ENCODE data around the gene LEAP2. TPM values are rescaled to one million over a fixed set of nuclear protein-coding genes. Genes with fewer than 3 reads are reported as not detected.

LEAP2 gene
- polyA plus RNA-seq, 1 of the 3 experiments (the other 2 are of a cell fraction), result 0.64 TPM

DNA sequence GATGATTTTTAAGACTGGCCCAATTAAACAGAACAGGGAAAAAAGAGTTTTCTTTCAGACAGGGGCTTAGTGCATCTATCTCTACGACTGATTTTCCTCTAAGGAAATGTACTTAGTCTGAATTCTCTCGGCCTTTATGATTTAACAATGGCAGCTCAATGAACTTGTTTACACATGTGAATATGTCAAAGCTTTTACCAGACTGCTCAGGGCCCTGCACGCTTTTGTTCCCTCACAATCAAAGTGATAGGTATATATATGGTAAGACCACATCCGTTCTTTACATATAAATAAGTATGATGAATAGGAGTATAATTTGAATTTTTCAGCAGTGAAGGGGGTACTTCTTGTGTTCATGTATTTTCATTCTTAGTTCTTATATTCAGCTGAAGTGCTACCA is 27.6 kb downstream of the LEAP2 start:
- H2AFZ ChIP-seq (ENCODE audit: low read depth), result no peak overlapping the region
- peaks cover 75% of the 10 kb centered on the region for H3K79me2 ChIP-seq (ENCODE audit: insufficient read depth)
- H3K27me3 ChIP-seq (ENCODE audit: insufficient read depth), result no peaks in the 10 kb centered on the region
- no peak overlapping the region for H3K4me2 ChIP-seq
- no peaks in the 10 kb centered on the region for H3K9me3 ChIP-seq
- peaks cover 49 to 81% of the 10 kb centered on the region in 2 experiments for H3K36me3 ChIP-seq (replicated peaks in 1 of 2; ENCODE audit: control insufficient read depth in 1 of 2, insufficient read depth in 2 of 2, low read length in 1 of 2)
- H3F3A ChIP-seq (replicated peaks; ENCODE audit: insufficient read depth), result peaks cover 16% of the 10 kb centered on the region
- no peak overlapping the region for H3K27ac ChIP-seq (ENCODE audit: low read depth in 2 of 2, low read length in 1 of 2)
- no peaks in the 10 kb centered on the region; a peak in 1 of 4 replicates for H3K4me1 ChIP-seq (ENCODE audit: control insufficient read depth in 1 of 2, insufficient read depth in 2 of 2, low read depth in 1 of 2, low read length in 1 of 2)
- H4K20me1 ChIP-seq (ENCODE audit: insufficient read depth), result peaks cover 18% of the 10 kb centered on the region
- no peaks in the 10 kb centered on the region for H3K9me2 ChIP-seq
- TF ChIP-seq GATA2 (CRISPR knock-in tag; IDR thresholded peaks at IDR 0.05) (no peak), RFX5 (IDR thresholded peaks at IDR 0.05; ENCODE audit: low read length) (no peak), FOXJ3 (CRISPR knock-in tag; IDR thresholded peaks at IDR 0.05) (no peak), EZH2phosphoT487 (IDR thresholded peaks at IDR 0.05; ENCODE audit: borderline replicate concordance, low read depth) (no peak), TCF12 (IDR thresholded peaks at IDR 0.05) (no peak), SIN3A (IDR thresholded peaks at IDR 0.05; ENCODE audit: borderline replicate concordance, low read depth, low read length) (no peak), MXI1 (IDR thresholded peaks at IDR 0.05; ENCODE audit: low read depth, low read length) (no peak), YY1 (IDR thresholded peaks at IDR 0.05; ENCODE audit: low read depth) (no peak), RXRA (IDR thresholded peaks at IDR 0.05; ENCODE audit: borderline replicate concordance, low read depth) (no peak), MEF2A (IDR thresholded peaks at IDR 0.05; ENCODE audit: borderline replicate concordance, low read depth) (no peak), CHD2 (IDR thresholded peaks at IDR 0.05; ENCODE audit: low read length, partially characterized antibody) (no peak), GABPA (IDR thresholded peaks at IDR 0.05; ENCODE audit: low read depth) (no peak), EP300 (IDR thresholded peaks at IDR 0.05; ENCODE audit: borderline replicate concordance in 1 of 2, low read depth in 1 of 2, low read length in 1 of 2) (no peak), NRF1 (IDR thresholded peaks at IDR 0.05; ENCODE audit: low read depth, low read length) (no peak), RCOR1 (IDR thresholded peaks at IDR 0.05; ENCODE audit: low read length) (no peak), FOXM1 (IDR thresholded peaks at IDR 0.05; ENCODE audit: low read depth) (no peak), FOSL2 (IDR thresholded peaks at IDR 0.05; ENCODE audit: borderline replicate concordance, low read depth) (no peak), SMC3 (IDR thresholded peaks at IDR 0.05; ENCODE audit: low read depth, low read length) (no peak)
- TF ChIP-seq, protein P1, sequence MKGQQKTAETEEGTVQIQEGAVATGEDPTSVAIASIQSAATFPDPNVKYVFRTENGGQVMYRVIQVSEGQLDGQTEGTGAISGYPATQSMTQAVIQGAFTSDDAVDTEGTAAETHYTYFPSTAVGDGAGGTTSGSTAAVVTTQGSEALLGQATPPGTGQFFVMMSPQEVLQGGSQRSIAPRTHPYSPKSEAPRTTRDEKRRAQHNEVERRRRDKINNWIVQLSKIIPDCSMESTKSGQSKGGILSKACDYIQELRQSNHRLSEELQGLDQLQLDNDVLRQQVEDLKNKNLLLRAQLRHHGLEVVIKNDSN (IDR thresholded peaks at IDR 0.05; ENCODE audit: borderline replicate concordance, low read depth), result no peak
- DNase-seq, result no peak
- WGBS (ENCODE audit: low lambda C conversion rate), result 90% methylated on average over 4 of the region's 4 CpGs
- no peak overlapping the region for H3K4me3 ChIP-seq (ENCODE audit: low read depth in 2 of 2, low read length in 1 of 2)
- ChIA-PET POLR2A (no interaction called here), CTCF (interaction anchor here (1.8 kb wide), 1 partner anchor 18 kb away, joined by 9 read pairs; no protein-coding TSS in a partner anchor)
- no peak overlapping the region for H3K9ac ChIP-seq

DNA sequence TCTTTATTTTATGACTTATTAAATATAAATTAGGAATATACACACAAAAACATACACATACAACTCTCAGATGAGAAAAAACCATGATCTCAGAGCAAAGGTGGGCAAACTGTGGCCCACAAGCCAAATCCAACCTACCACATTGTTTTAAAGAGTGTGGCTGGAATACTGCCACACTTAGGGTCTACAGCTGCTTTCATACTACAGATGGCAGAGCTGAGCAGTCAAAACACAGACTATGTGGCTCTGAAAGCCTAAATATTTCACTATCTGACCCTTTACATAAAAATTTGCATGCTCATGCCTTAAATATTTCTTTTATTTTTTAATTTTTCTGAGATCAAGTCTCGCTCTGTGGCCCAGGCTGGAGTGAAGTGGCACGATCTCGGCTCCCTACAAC is 28.3 kb downstream of the LEAP2 start:
- DNase-seq, result no peak
- no peak overlapping the region for H3K4me2 ChIP-seq
- peaks cover 24% of the 10 kb centered on the region for H4K20me1 ChIP-seq (ENCODE audit: insufficient read depth)
- no peaks in the 10 kb centered on the region for H3K27me3 ChIP-seq (ENCODE audit: insufficient read depth)
- H3K4me1 ChIP-seq (ENCODE audit: control insufficient read depth in 1 of 2, insufficient read depth in 2 of 2, low read depth in 1 of 2, low read length in 1 of 2), result no peaks in the 10 kb centered on the region; a peak in 1 of 4 replicates
- H3K4me3 ChIP-seq (ENCODE audit: low read depth in 2 of 2, low read length in 1 of 2), result no peak overlapping the region; a peak in 1 of 4 replicates
- H3K9ac ChIP-seq, result no peak overlapping the region
- no peak overlapping the region for H3K27ac ChIP-seq (ENCODE audit: low read depth in 2 of 2, low read length in 1 of 2)
- CTCF ChIA-PET, result interaction anchor here (1.8 to 3.9 kb wide), 2 partner anchors 11 to 18 kb away, joined by 9 to 11 read pairs; no protein-coding TSS in a partner anchor
- POLR2A ChIA-PET, result no interaction called here
- H2AFZ ChIP-seq (ENCODE audit: low read depth), result no peak overlapping the region
- peaks cover 77% of the 10 kb centered on the region for H3K79me2 ChIP-seq (ENCODE audit: insufficient read depth)
- H3F3A ChIP-seq (replicated peaks; ENCODE audit: insufficient read depth), result peaks cover 21% of the 10 kb centered on the region
- no peaks in the 10 kb centered on the region for H3K9me3 ChIP-seq
- H3K36me3 ChIP-seq (replicated peaks in 1 of 2; ENCODE audit: control insufficient read depth in 1 of 2, insufficient read depth in 2 of 2, low read length in 1 of 2), result peaks cover 42 to 77% of the 10 kb centered on the region in 2 experiments
- no peaks in the 10 kb centered on the region for H3K9me2 ChIP-seq
- WGBS (ENCODE audit: low lambda C conversion rate), result 95% methylated on average over 3 of the region's 3 CpGs
- TF ChIP-seq, protein P1 (IDR thresholded peaks at IDR 0.05; ENCODE audit: borderline replicate concordance, low read depth), result no peak
- no peak for TF ChIP-seq MAX (IDR thresholded peaks at IDR 0.05; ENCODE audit: low read depth)
- TF ChIP-seq USF2 (IDR thresholded peaks at IDR 0.05; ENCODE audit: borderline replicate concordance, low read depth, low read length), result no peak
- TF ChIP-seq CHD2 (IDR thresholded peaks at IDR 0.05; ENCODE audit: low read length, partially characterized antibody), result no peak
- TF ChIP-seq ZBTB33 (IDR thresholded peaks at IDR 0.05; ENCODE audit: borderline replicate concordance, low read depth), result no peak
- no peak for TF ChIP-seq EP300 (IDR thresholded peaks at IDR 0.05; ENCODE audit: borderline replicate concordance in 1 of 2, low read depth in 1 of 2, low read length in 1 of 2)
- TF ChIP-seq TEAD4 (IDR thresholded peaks at IDR 0.05; ENCODE audit: borderline replicate concordance, insufficient read depth), result no peak
- no peak for TF ChIP-seq NRF1 (IDR thresholded peaks at IDR 0.05; ENCODE audit: low read depth, low read length)
- TF ChIP-seq JUND (IDR thresholded peaks at IDR 0.05), result no peak
- no peak for TF ChIP-seq RFX5 (IDR thresholded peaks at IDR 0.05; ENCODE audit: low read length)
